Ovary (tissue), 9 donors: ENCODE data around the gene C18orf54. TPM values are rescaled to one million over a fixed set of nuclear protein-coding genes. Genes with fewer than 3 reads are reported as not detected.
A peak's percentile ranks its signal among the peaks of the same experiment; 100 is the strongest.

Experiments
- DNase-seq, 5 donors: peaks; one replicate each; pipeline ENCODE4 v3.0.0-alpha.2; 2019 to 2020
- H3K27ac ChIP-seq, 2 donors: fragments of 200-600 bp; one replicate each; pipeline versions ENCODE4 v1.5.1 to v1.8.0; 2019 to 2022
- H3K27me3 ChIP-seq: fragments of 200-600 bp; one replicate; pipeline ENCODE4 v1.8.0; 2022
- H3K36me3 ChIP-seq: fragments of 200-600 bp; sonication (generic); one replicate; pipeline ENCODE4 v1.5.1; 2019
- H3K4me1 ChIP-seq: one replicate; pipeline ENCODE4 v1.8.1; 2013; ENCODE audit warnings: mild to moderate bottlenecking, moderate library complexity; ENCODE audit not compliant: insufficient read depth
- H3K4me3 ChIP-seq: fragments of 200-600 bp; sonication (generic); one replicate; pipeline ENCODE4 v1.5.1; 2017
- H3K9me3 ChIP-seq, 2 donors: fragments of 200-600 bp in 1 of 2; sonication (generic) in 1 of 2; one replicate each; pipeline versions ENCODE4 v1.5.1 to v1.8.1; 2013 to 2019; ENCODE audit warnings: mild to moderate bottlenecking in 1 of 2, moderate library complexity in 1 of 2
- EP300 ChIP-seq: sonication (generic); formaldehyde crosslinking; IDR thresholded peaks from one replicate; pipeline ENCODE4 v1.6.1; 2017; ENCODE audit warnings: antibody characterized with exemption
- POLR2A ChIP-seq: fragments of 450-650 bp; IDR thresholded peaks from one replicate; pipeline ENCODE4 v1.6.1; 2017; ENCODE audit warnings: antibody characterized with exemption, mild to moderate bottlenecking, moderate library complexity
- WGBS, 3 donors: extraction: QIAGEN DNeasy Blood & Tissue Kit in 1 of 3; methylation state at CpG; one replicate each; pipeline versions ENCODE4 v1.1.5 to v1.1.7; 2013 to 2017; 5-methylcytosine and 5-hydroxymethylcytosine counted together
- intact Hi-C, 4 donors: fragments of 100-400 bp; cut with DNase I; formaldehyde crosslinking; loops; one replicate each; pipeline versions ENCODE4 v1.11.0 to v1.15.1; 2022 to 2023
- polyA plus RNA-seq, 2 donors: library from polyadenylated mRNA; stranded (reverse); fragments of 200-250 nt in 1 of 2; fragments of 350-450 nt in 1 of 2; fragmentation: Illumina TruSeq in 1 of 2; extraction: RNeasy Lipid Tissue Mini Kit (QIAGEN cat#74804) in 1 of 2; gene quantifications; one replicate each; pipeline ENCODE4 v1.2.3, GENCODE V29; 2013 to 2014
- total RNA-seq, 7 donors: library from RNA; depleted of rRNA in 2 of 7; stranded (reverse); fragments of >200 nt in 2 of 7; fragmentation: NEBNext Ultra II Directional in 3 of 7; extraction: Animal tissue kit (Norgen Biotek cat#: 25700) in 3 of 7; gene quantifications; one replicate each; pipeline versions ENCODE4 v1.1.0 to v1.2.4, GENCODE V29; 2016 to 2023
- TF ChIP-seq, protein P1 (sequence below), 3 donors: fragments of 450-650 bp in 2 of 3; fragments of 200-600 bp in 1 of 3; IDR thresholded peaks; one replicate each; pipeline versions ENCODE4 v1.5.1 to v1.8.0; 2016 to 2022; ENCODE audit warnings: antibody characterized with exemption in 3 of 3, mild to moderate bottlenecking in 1 of 3
- donor health status: DM: no; HTN: no; CAD: no; lungs with moderate emphysema.
- donor health status: DM: no; HTN: no; CAD: no.
- donor health status: Bipolar disorder and iron deficiency.
- donor health status: DM: yes; HTN: yes; CAD: no.
- donor health status: DM: no; HTN: no; CAD: no.
- donor health status: DM: yes; HTN: yes; CAD: no.

Gene C18orf54
- total and polyA plus RNA-seq, 9 donors = 0.87 to 2.5 (median 1.8) TPM

DNA sequence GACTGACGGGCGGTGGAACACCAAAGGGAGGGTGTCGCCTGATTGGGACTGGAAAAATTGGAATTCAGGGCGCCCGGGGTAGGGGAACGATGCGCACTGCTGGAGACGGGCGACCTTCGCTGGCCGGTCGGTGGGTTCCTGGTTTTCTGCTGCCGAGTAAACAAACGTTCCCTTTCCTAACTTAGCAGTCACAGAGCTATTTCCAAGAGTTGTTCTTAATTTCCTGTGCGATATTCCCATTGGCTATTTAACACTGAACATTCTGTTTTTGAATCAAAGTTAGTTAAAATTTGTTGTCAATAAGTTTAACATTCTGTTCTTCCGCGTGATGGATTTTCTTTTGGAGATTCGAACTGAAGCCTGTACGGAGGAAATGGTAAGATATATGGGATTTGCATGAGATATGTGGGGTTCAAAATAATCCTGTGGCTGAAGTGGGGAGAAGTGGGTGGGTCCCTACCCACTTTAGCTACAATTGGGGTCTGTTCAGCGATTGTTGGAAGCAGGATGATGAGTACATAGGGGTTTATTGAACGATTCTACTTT, 862 bp downstream of the C18orf54 start:
- intact Hi-C loops = loop anchor here in 1 of 4 donors (10.0 kb wide), 1 partner anchor 134 kb away; the partner anchor contains the start of gene MBD2
- DNase-seq = peak in 1 of 5 donors; percentile 16
- Histone ChIP-seq H3K4me1 (peaks cover 2% of the 10 kb centered on the region), H3K4me3 (peak overlapping the region; percentile 63), H3K27me3 (no peaks in the 10 kb centered on the region), H3K36me3 (no peaks in the 10 kb centered on the region), H3K27ac (no peak overlapping the region), H3K9me3 (no peaks in the 10 kb centered on the region)
- no peak for TF ChIP-seq EP300
- WGBS, 3 donors = 0 to 1% (median 0%) methylated on average over 21 of the region's 21 CpGs

DNA sequence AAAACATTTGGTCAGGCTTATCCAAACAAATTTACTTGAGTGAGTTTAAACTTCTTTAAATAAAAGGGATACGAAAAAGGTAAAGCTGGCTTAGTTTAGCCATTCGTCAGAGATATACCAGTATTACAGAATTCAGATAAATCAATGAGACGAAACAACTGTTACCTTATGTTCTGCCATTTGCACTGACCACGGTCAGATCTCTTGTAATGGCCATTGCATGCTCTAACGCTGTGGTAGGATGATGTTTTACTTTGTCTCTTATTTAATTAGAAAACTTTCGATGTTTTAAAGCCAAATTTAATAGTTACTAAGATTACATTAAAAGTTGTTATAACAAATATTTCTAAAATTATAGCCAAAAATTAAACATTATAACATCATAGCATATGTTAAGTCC, 1.5 kb downstream of the C18orf54 start:
- Histone ChIP-seq H3K27me3 (no peaks in the 10 kb centered on the region), H3K4me1 (peaks cover 2% of the 10 kb centered on the region), H3K9me3 (no peaks in the 10 kb centered on the region), H3K4me3 (peak overlapping the region; percentile 63), H3K36me3 (no peaks in the 10 kb centered on the region), H3K27ac (no peak overlapping the region)
- WGBS, 3 donors = 26 to 46% (median 29%) methylated on average over 6 of the region's 6 CpGs
- TF ChIP-seq EP300 = no peak
- TF ChIP-seq, protein P1, sequence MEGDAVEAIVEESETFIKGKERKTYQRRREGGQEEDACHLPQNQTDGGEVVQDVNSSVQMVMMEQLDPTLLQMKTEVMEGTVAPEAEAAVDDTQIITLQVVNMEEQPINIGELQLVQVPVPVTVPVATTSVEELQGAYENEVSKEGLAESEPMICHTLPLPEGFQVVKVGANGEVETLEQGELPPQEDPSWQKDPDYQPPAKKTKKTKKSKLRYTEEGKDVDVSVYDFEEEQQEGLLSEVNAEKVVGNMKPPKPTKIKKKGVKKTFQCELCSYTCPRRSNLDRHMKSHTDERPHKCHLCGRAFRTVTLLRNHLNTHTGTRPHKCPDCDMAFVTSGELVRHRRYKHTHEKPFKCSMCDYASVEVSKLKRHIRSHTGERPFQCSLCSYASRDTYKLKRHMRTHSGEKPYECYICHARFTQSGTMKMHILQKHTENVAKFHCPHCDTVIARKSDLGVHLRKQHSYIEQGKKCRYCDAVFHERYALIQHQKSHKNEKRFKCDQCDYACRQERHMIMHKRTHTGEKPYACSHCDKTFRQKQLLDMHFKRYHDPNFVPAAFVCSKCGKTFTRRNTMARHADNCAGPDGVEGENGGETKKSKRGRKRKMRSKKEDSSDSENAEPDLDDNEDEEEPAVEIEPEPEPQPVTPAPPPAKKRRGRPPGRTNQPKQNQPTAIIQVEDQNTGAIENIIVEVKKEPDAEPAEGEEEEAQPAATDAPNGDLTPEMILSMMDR (IDR thresholded peaks at IDR 0.05) = no peak
- TF ChIP-seq POLR2A = no peak
- intact Hi-C loops = loop anchor here in 1 of 4 donors (10.0 kb wide), 1 partner anchor 134 kb away; the partner anchor contains the start of gene MBD2
- DNase-seq = no peak

DNA sequence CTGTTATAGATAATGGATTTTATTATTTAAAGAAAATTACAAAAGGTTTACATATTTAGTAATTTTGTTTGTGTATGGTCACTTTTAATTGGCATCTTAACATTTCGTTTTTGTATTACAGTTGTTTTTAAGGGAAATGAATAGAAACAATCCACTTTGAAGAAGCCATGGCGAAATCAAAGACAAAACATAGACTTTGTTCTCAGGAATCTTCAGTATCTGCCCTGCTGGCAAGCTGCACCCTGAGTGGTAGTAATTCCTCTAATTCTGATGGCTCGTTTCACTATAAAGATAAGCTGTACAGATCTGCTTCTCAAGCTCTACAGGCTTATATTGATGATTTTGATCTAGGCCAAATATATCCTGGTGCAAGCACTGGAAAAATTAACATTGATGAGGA, 2.7 kb downstream of the C18orf54 start:
- WGBS, 3 donors = 65 to 82% (median 76%) methylated on average over 3 of the region's 3 CpGs
- no peak for DNase-seq
- H3K27ac ChIP-seq = no peak overlapping the region
- no peaks in the 10 kb centered on the region for H3K9me3 ChIP-seq
- TF ChIP-seq POLR2A (no peak), EP300 (no peak)
- TF ChIP-seq, protein P1 (IDR thresholded peaks at IDR 0.05) = no peak
- H3K27me3 ChIP-seq = no peaks in the 10 kb centered on the region
- no peaks in the 10 kb centered on the region for H3K36me3 ChIP-seq
- intact Hi-C loops = no loop called here
- no peak overlapping the region for H3K4me3 ChIP-seq
- H3K4me1 ChIP-seq = peaks cover 2% of the 10 kb centered on the region

DNA sequence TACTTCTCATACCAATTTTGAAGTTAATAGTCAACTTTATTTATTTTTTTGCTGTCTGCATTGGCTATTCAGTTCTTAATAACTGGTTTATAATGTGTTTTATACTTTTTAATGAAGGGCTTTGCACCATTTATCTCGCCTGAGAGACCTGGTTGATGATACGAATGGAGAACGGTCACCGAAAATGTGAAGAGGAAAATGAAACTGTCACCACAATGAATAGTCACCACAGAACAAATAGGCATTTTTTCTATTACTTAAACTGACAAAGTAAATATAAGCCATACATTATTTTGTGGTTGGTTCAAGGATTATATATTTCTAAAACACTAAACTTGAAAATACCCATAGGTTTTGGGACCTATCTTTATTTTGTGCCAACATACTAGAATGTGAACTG, 20.4 kb downstream of the C18orf54 start:
- WGBS, 3 donors = 93 to 100% (median 97%) methylated on average over 4 of the region's 4 CpGs
- Histone ChIP-seq H3K36me3 (no peaks in the 10 kb centered on the region), H3K4me3 (no peak overlapping the region), H3K4me1 (no peaks in the 10 kb centered on the region), H3K27ac (no peak overlapping the region), H3K9me3 (no peaks in the 10 kb centered on the region), H3K27me3 (no peaks in the 10 kb centered on the region)
- TF ChIP-seq POLR2A (no peak), EP300 (no peak)
- TF ChIP-seq, protein P1 (IDR thresholded peaks at IDR 0.05) = no peak
- intact Hi-C loops = no loop called here
- DNase-seq = no peak

DNA sequence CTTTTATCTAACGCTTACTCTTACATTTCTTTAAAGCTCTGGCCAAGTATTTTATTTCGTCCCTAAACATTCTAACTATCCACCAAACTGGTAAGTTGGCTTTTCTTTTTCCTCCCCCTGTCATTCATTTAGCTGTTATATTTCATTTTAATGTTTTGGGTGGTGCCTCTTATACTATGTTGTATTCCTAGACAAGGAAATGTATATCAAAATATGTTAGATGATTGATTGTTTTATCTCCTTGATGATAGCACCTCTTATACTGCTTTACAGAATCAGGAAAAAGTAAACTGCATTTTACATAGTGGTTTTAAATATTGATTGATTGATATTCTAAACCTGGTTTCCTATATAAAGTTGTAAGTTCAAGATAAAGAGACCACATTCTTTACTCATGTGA, 23.9 kb downstream of the C18orf54 start:
- TF ChIP-seq EP300 (no peak), POLR2A (no peak)
- TF ChIP-seq, protein P1 (IDR thresholded peaks at IDR 0.05) = no peak
- no peaks in the 10 kb centered on the region for H3K4me1 ChIP-seq
- intact Hi-C loops = no loop called here
- no peaks in the 10 kb centered on the region for H3K9me3 ChIP-seq
- 71 to 88% (median 86%) methylated on average over 2 of the region's 2 CpGs for WGBS, 3 donors
- H3K4me3 ChIP-seq = no peak overlapping the region
- H3K27ac ChIP-seq = no peak overlapping the region
- no peaks in the 10 kb centered on the region for H3K36me3 ChIP-seq
- no peaks in the 10 kb centered on the region for H3K27me3 ChIP-seq
- no peak for DNase-seq
